ENCODE results near the gene YY1.

Gene YY1

DNA sequence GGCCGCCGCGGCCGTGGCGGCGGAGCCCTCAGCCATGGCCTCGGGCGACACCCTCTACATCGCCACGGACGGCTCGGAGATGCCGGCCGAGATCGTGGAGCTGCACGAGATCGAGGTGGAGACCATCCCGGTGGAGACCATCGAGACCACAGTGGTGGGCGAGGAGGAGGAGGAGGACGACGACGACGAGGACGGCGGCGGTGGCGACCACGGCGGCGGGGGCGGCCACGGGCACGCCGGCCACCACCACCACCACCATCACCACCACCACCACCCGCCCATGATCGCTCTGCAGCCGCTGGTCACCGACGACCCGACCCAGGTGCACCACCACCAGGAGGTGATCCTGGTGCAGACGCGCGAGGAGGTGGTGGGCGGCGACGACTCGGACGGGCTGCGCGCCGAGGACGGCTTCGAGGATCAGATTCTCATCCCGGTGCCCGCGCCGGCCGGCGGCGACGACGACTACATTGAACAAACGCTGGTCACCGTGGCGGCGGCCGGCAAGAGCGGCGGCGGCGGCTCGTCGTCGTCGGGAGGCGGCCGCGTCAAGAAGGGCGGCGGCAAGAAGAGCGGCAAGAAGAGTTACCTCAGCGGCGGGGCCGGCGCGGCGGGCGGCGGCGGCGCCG is 381 bp downstream of the YY1 start (continued):
- TF ChIP-seq ZNF660 (tag by site-specific recombination; IDR thresholded peaks at IDR 0.05) (no peak), ZNF521 (tag by site-specific recombination; IDR thresholded peaks at IDR 0.05) (no peak), YY1 (tag by site-specific recombination; IDR thresholded peaks at IDR 0.05) (peak; percentile 8; the same call in 1 of the 2 replicates), ZNF114 (tag by site-specific recombination; IDR thresholded peaks at IDR 0.05) (no peak), ZBTB26 (tag by site-specific recombination; optimal IDR thresholded peaks at IDR 0.05) (peak; percentile 87), GLIS2 (tag by site-specific recombination; IDR thresholded peaks at IDR 0.05) (no peak), ZNF324 (tag by site-specific recombination; IDR thresholded peaks at IDR 0.05) (no peak), SP2 (tag by site-specific recombination; IDR thresholded peaks at IDR 0.05) (peak; percentile 27; the same call in 1 of the 2 replicates), INSM2 (tag by site-specific recombination; IDR thresholded peaks at IDR 0.05) (peak; percentile 32; the same call in 1 of the 2 replicates), ZNF23 (tag by site-specific recombination; IDR thresholded peaks at IDR 0.05; ENCODE audit: borderline replicate concordance) (no peak), ZNF555 (tag by site-specific recombination; conservative IDR thresholded peaks at IDR 0.05) (no peak), EGR2 (tag by site-specific recombination; IDR thresholded peaks at IDR 0.05; ENCODE audit: low read depth) (peak; percentile 66), ZNF510 (tag by site-specific recombination; IDR thresholded peaks at IDR 0.05; ENCODE audit: insufficient replicate concordance) (no peak), ZNF501 (tag by site-specific recombination; IDR thresholded peaks at IDR 0.05) (0 out of 2 replicates have a peak, but pooled peaks have one; percentile 44), OSR2 (tag by site-specific recombination; IDR thresholded peaks at IDR 0.05) (no peak), ZNF433 (tag by site-specific recombination; IDR thresholded peaks at IDR 0.05; ENCODE audit: low read depth) (no peak), ZNF514 (tag by site-specific recombination; IDR thresholded peaks at IDR 0.05) (no peak), ZNF366 (tag by site-specific recombination; conservative IDR thresholded peaks at IDR 0.05) (no peak), ZNF677 (tag by site-specific recombination; IDR thresholded peaks at IDR 0.05) (no peak), SCRT2 (tag by site-specific recombination; IDR thresholded peaks at IDR 0.05) (no peak), ZNF146 (tag by site-specific recombination; IDR thresholded peaks at IDR 0.05) (no peak; the same call in 1 of the 2 replicates), ZNF529 (tag by site-specific recombination; IDR thresholded peaks at IDR 0.05; ENCODE audit: insufficient replicate concordance) (no peak), ZNF133 (tag by site-specific recombination; IDR thresholded peaks at IDR 0.05) (no peak), ZSCAN16 (tag by site-specific recombination; IDR thresholded peaks at IDR 0.05) (no peak), ZSCAN30 (tag by site-specific recombination; IDR thresholded peaks at IDR 0.05) (no peak)
- TF ChIP-seq, protein P1, sequence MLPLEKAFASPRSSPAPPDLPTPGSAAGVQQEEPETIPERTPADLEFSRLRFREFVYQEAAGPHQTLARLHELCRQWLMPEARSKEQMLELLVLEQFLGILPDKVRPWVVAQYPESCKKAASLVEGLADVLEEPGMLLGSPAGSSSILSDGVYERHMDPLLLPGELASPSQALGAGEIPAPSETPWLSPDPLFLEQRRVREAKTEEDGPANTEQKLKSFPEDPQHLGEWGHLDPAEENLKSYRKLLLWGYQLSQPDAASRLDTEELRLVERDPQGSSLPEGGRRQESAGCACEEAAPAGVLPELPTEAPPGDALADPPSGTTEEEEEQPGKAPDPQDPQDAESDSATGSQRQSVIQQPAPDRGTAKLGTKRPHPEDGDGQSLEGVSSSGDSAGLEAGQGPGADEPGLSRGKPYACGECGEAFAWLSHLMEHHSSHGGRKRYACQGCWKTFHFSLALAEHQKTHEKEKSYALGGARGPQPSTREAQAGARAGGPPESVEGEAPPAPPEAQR (tag by site-specific recombination; IDR thresholded peaks at IDR 0.05) = no peak
- TF ChIP-seq, protein P2, sequence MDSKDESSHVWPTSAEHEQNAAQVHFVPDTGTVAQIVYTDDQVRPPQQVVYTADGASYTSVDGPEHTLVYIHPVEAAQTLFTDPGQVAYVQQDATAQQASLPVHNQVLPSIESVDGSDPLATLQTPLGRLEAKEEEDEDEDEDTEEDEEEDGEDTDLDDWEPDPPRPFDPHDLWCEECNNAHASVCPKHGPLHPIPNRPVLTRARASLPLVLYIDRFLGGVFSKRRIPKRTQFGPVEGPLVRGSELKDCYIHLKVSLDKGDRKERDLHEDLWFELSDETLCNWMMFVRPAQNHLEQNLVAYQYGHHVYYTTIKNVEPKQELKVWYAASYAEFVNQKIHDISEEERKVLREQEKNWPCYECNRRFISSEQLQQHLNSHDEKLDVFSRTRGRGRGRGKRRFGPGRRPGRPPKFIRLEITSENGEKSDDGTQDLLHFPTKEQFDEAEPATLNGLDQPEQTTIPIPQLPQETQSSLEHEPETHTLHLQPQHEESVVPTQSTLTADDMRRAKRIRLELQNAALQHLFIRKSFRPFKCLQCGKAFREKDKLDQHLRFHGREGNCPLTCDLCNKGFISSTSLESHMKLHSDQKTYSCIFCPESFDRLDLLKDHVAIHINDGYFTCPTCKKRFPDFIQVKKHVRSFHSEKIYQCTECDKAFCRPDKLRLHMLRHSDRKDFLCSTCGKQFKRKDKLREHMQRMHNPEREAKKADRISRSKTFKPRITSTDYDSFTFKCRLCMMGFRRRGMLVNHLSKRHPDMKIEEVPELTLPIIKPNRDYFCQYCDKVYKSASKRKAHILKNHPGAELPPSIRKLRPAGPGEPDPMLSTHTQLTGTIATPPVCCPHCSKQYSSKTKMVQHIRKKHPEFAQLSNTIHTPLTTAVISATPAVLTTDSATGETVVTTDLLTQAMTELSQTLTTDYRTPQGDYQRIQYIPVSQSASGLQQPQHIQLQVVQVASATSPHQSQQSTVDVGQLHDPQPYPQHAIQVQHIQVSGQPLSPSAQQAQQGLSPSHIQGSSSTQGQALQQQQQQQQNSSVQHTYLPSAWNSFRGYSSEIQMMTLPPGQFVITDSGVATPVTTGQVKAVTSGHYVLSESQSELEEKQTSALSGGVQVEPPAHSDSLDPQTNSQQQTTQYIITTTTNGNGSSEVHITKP (tag by site-specific recombination; IDR thresholded peaks at IDR 0.05) = no peak
- TF ChIP-seq, protein P3, sequence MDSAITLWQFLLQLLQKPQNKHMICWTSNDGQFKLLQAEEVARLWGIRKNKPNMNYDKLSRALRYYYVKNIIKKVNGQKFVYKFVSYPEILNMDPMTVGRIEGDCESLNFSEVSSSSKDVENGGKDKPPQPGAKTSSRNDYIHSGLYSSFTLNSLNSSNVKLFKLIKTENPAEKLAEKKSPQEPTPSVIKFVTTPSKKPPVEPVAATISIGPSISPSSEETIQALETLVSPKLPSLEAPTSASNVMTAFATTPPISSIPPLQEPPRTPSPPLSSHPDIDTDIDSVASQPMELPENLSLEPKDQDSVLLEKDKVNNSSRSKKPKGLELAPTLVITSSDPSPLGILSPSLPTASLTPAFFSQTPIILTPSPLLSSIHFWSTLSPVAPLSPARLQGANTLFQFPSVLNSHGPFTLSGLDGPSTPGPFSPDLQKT (IDR thresholded peaks at IDR 0.05; ENCODE audit: borderline replicate concordance, low read depth, low read length) = no peak
- TF ChIP-seq, protein P4, sequence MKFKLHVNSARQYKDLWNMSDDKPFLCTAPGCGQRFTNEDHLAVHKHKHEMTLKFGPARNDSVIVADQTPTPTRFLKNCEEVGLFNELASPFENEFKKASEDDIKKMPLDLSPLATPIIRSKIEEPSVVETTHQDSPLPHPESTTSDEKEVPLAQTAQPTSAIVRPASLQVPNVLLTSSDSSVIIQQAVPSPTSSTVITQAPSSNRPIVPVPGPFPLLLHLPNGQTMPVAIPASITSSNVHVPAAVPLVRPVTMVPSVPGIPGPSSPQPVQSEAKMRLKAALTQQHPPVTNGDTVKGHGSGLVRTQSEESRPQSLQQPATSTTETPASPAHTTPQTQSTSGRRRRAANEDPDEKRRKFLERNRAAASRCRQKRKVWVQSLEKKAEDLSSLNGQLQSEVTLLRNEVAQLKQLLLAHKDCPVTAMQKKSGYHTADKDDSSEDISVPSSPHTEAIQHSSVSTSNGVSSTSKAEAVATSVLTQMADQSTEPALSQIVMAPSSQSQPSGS (tag by site-specific recombination; IDR thresholded peaks at IDR 0.05; ENCODE audit: low read depth) = no peak

All from HEK293 (cell line).